Large intestine (tissue), 3 donors: ENCODE measurements around the gene ZNF514. TPM values are rescaled to one million over a fixed set of nuclear protein-coding genes. Genes with fewer than 3 reads are reported as not detected.

ENCODE experiments used
- DNase-seq, 2 donors: peaks; one replicate each; pipeline versions ENCODE4 v3.0.0 to v3.0.0-alpha.2; 2013
- H3K27ac ChIP-seq: one replicate; pipeline ENCODE4 v1.5.1; 2013; ENCODE audit warnings: low read length
- H3K27me3 ChIP-seq: 2 replicates; pipeline ENCODE4 v1.6.1; 2013; ENCODE audit warnings: low read length; ENCODE audit not compliant: control insufficient read depth, insufficient read depth
- H3K36me3 ChIP-seq: 2 replicates; pipeline ENCODE4 v1.6.1; 2013; ENCODE audit warnings: low read length; ENCODE audit not compliant: control insufficient read depth, insufficient read depth
- H3K4me1 ChIP-seq: one replicate; pipeline ENCODE4 v1.6.1; 2013; ENCODE audit warnings: low read length; ENCODE audit not compliant: control insufficient read depth, insufficient read depth
- H3K4me3 ChIP-seq: one replicate; pipeline ENCODE4 v1.5.1; 2013; ENCODE audit warnings: low read length
- H3K9me3 ChIP-seq: one replicate; pipeline ENCODE4 v1.6.1; 2013; ENCODE audit warnings: mild to moderate bottlenecking, low read depth, low read length, moderate library complexity; ENCODE audit not compliant: control insufficient read depth
- WGBS: methylation state at CpG from one replicate; pipeline ENCODE4 v1.1.5; 2013; ENCODE audit warnings: low lambda C conversion rate; ENCODE audit not compliant: insufficient coverage; 5-methylcytosine and 5-hydroxymethylcytosine counted together
- polyA plus RNA-seq: library from polyadenylated mRNA; unstranded; fragments of 120-200 nt; gene quantifications from one replicate; pipeline ENCODE4 v1.2.1, GENCODE V29; 2013

ZNF514 gene
- polyA plus RNA-seq, 1 donor: 21.6 TPM

- Histone ChIP-seq H3K27me3 (no peaks in the 10 kb centered on the region), H3K36me3 (peaks cover 43% of the 10 kb centered on the region), H3K4me3 (no peak overlapping the region), H3K27ac (no peak overlapping the region), H3K4me1 (no peaks in the 10 kb centered on the region), H3K9me3 (peaks cover 8% of the 10 kb centered on the region)
- WGBS: no CpG with 5 or more reads among the region's 18 CpGs
- no peak for DNase-seq
Observed at GRCh38 chr2:95181774-95182173, 22.1 kb upstream of the ZNF514 start.

DNA sequence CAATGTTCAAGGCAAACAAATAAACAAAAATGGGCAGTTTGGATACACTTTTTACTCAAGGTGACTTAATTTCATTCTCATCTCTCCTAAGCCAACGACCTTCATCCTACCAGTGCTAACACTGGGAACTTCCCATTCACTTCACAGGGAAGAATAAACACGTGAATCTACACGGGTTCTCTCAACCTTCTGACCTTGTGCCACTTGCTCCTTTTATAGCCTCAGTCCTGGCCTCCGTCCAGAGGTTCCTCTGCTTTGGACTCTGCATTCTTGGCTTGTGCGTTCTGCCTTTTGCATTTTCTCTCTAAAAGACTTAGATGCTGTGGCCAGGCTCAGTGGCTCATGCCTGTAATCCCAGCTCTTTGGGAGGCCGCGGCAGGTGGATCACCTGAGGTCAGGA, 19.8 kb upstream of the ZNF514 start:
- Histone ChIP-seq H3K4me3 (no peak overlapping the region), H3K27me3 (no peaks in the 10 kb centered on the region), H3K36me3 (peaks cover 49% of the 10 kb centered on the region), H3K9me3 (peaks cover 8% of the 10 kb centered on the region), H3K4me1 (no peaks in the 10 kb centered on the region), H3K27ac (no peak overlapping the region)
- no CpG with 5 or more reads among the region's 7 CpGs for WGBS
- no peak for DNase-seq

GRCh38 chr2:95174031-95174542, 14.4 kb upstream of the ZNF514 start:
- H3K36me3 ChIP-seq: peaks cover 15% of the 10 kb centered on the region
- no peak overlapping the region for H3K4me3 ChIP-seq
- no peaks in the 10 kb centered on the region for H3K9me3 ChIP-seq
- no peaks in the 10 kb centered on the region for H3K4me1 ChIP-seq
- H3K27me3 ChIP-seq: no peaks in the 10 kb centered on the region
- WGBS: no CpG with 5 or more reads among the region's 2 CpGs
- DNase-seq: no peak
- no peak overlapping the region for H3K27ac ChIP-seq

- no peak for DNase-seq
- Histone ChIP-seq H3K4me3 (no peak overlapping the region), H3K4me1 (no peaks in the 10 kb centered on the region), H3K27me3 (no peaks in the 10 kb centered on the region), H3K27ac (no peak overlapping the region), H3K36me3 (peaks cover 6% of the 10 kb centered on the region), H3K9me3 (no peaks in the 10 kb centered on the region)
- no CpG with 5 or more reads among the region's 7 CpGs for WGBS
Observed at GRCh38 chr2:95171902-95172301, 12.3 kb upstream of the ZNF514 start.

DNA sequence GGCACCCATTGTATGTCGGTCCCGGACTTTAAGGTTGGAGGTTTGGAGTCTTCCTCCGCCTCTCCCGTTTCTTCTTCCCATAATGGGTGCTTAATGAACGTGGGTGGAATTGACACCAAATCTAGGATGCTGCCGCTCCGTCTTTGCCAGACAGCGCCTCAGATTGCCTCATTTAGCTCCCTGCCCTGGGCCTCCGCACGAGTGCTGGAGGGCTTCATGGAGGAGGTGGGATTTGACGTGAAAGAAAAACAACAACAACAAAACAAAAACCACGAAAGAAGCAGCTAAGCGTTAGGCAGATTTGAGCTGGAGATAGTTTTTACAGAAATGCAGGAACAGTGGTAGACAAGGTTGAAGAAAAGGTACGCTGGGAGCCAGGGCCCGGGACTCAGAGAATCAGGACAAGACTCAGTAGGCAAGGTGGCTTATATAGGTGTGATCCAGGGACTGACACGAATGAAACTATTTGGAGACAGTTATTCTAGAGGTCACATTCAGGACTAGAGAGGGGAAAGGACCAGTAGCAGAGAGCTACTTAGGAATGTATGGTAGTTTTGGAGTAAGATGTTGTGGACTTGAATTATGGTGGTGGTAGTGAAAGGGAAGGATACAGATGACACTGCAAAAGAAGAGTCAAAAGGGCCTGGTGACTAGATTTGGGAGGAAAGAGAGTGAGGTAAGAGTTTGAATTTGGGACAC, 6.6 kb upstream of the ZNF514 start:
- Histone ChIP-seq H3K9me3 (no peaks in the 10 kb centered on the region), H3K27ac (peak overlapping the region; percentile 45), H3K4me3 (peak overlapping the region; percentile 77), H3K4me1 (peaks cover 3% of the 10 kb centered on the region), H3K36me3 (no peaks in the 10 kb centered on the region), H3K27me3 (no peaks in the 10 kb centered on the region)
- 17% methylated on average over 2 of the region's 16 CpGs for WGBS
- DNase-seq: no peak

- peak; percentile 98 to 99 for DNase-seq
- no peaks in the 10 kb centered on the region for H3K36me3 ChIP-seq
- no CpG with 5 or more reads among the region's 56 CpGs for whole genome bisulfite sequencing
- peaks cover 3% of the 10 kb centered on the region for H3K4me1 ChIP-seq
- no peaks in the 10 kb centered on the region for H3K27me3 ChIP-seq
- no peaks in the 10 kb centered on the region for H3K9me3 ChIP-seq
- peak within 1 kb of the TSS; percentile 77 for H3K4me3 ChIP-seq
- H3K27ac ChIP-seq: peak within 1 kb of the TSS; percentile 87
Observed at GRCh38 chr2:95165371-95166064, 5.9 kb upstream of the ZNF514 start, which contains the start of gene ZNF2. Gene ZNF2, plus strand, starts transcription at chr2:95165809. Its CDS starts 10,418 bp downstream, at chr2:95176227.

DNA sequence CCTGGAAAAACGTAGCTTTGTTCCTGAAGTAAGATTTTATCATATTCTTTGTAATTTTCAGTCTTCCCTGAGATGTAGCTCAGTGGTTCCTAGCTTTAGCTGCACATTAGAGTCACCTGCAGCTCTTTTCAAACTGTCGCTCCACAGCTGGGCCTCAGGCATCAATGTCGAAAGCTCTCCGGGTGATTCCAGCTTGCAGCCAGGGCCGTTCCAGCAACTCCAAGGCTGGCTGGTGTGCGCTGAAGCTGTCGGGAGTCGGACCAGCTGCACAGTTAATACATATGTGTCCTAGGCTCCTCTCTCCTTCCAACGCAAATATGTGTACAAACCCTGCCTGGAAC, 5.4 kb upstream of the ZNF514 start:
- no CpG with 5 or more reads among the region's 9 CpGs for WGBS

DNA sequence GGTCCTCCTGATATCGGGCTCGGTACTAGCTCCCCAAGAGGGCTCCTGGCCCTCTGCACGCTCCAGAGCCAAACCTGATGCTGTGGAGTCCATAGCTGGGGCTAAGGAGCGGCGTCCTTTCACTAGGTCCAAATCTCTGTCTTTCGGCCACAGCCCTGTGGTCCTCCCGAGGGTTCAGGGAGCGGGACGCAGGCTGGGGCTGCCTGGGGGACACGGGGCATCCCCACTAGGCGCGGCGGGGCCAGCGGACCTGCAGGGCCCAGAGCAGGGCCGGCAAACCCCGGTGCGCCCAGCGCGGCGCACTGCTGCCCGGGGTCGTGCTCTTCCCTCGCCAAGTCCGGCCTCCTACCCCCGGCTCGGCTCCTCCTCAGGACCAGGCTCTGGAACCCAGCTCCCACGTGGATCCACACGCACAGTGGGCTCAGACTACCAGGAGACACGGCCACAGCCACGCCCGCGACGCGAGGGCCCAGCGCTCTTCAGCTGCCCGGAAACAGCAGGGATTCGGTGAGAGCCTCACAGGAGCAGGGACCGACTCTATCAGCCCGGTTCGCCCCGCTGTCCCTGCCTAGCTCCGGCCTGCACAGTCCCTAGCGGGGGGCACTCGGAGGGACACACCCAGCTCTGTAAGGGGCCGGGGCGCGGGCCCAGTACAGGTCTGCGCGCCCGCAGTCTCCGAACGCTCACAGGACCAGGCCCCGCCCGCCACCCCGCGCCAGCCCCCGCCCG, 593 bp downstream of the ZNF514 start:
- H3K4me1 ChIP-seq: peaks cover 11% of the 10 kb centered on the region
- peak overlapping the region; percentile 60 for H3K27ac ChIP-seq
- H3K27me3 ChIP-seq: no peaks in the 10 kb centered on the region
- no CpG with 5 or more reads among the region's 58 CpGs for WGBS
- H3K4me3 ChIP-seq: peak overlapping the region; percentile 93
- no peaks in the 10 kb centered on the region for H3K9me3 ChIP-seq
- peaks cover 27% of the 10 kb centered on the region for H3K36me3 ChIP-seq
- DNase-seq: peak in 1 of 2 donors; percentile 71

More for the DNA sequence above, 5.4 kb upstream of the ZNF514 start:
- no peaks in the 10 kb centered on the region for H3K9me3 ChIP-seq
- peak overlapping the region; percentile 87 for H3K27ac ChIP-seq
- H3K36me3 ChIP-seq: no peaks in the 10 kb centered on the region
- H3K4me3 ChIP-seq: peak overlapping the region; percentile 77
- no peaks in the 10 kb centered on the region for H3K27me3 ChIP-seq
- DNase-seq: no peak
- H3K4me1 ChIP-seq: peaks cover 3% of the 10 kb centered on the region

DNA sequence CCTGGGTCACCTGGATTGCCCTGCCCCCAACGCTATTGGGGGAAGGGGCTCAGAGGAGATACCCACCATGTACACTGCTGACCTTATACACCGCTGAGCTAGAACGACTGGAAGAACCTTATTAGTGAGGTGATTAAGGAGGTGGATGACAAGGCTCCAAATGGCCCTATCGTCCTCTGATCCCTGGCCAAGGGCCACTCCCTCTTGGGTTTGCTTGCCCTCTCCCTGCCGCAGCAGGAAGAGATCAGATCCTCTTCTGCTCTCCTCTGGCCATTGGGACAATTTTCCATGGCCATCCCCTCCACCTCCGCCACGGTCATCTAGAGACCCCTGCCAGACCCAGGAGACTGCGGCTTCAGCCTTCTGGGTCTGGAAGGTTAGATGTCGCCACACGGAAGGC, 1.2 kb downstream of the ZNF514 start:
- DNase-seq: peak in 1 of 2 donors; percentile 33
- Histone ChIP-seq H3K4me3 (peak overlapping the region; percentile 93), H3K27ac (peak overlapping the region; percentile 60), H3K36me3 (peaks cover 28% of the 10 kb centered on the region), H3K4me1 (peaks cover 11% of the 10 kb centered on the region), H3K27me3 (no peaks in the 10 kb centered on the region), H3K9me3 (no peaks in the 10 kb centered on the region)
- no CpG with 5 or more reads among the region's 10 CpGs for WGBS

DNA sequence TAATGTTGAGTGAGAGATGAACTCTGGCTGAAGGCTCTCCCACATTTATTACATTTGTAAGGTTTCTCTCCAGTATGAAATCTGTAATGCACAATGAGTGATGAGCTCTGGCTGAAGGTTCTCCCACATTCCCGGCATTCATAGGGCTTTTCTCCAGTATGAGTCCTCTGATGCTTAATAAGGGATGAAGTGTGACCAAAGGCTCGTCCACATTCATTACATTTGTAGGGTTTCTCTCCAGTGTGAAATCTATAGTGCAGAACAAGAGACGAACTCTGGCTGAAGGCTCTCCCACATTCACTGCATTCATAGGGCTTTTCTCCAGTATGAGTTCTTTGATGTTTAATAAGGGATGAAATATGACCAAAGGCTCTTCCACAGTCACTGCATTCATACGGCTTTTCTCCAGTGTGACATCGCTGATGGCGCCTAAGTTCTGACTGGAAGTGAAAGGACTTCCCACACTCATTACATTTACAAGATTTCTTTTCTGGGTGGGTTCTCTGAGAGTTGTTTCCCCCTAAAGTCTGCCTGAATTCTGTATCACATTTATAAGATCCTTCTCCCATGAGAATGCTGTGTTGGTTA, 10.2 kb downstream of the ZNF514 start:
- Histone ChIP-seq H3K27ac (no peak overlapping the region), H3K27me3 (no peaks in the 10 kb centered on the region), H3K9me3 (peaks cover 59% of the 10 kb centered on the region), H3K4me3 (no peak overlapping the region), H3K4me1 (no peaks in the 10 kb centered on the region), H3K36me3 (peaks cover 59% of the 10 kb centered on the region)
- no peak for DNase-seq
- 100% methylated on average over 2 of the region's 6 CpGs for WGBS
